ENCODE results near the gene ZCCHC10. TPM values are rescaled to one million over a fixed set of nuclear protein-coding genes. Genes with fewer than 3 reads are reported as not detected.
"Not testable (repeated sequence)": the region's sequence is repeated elsewhere in the genome, so short reads cannot be mapped to it uniquely, and the experiment has no call there.

The ZCCHC10 gene
- polyA plus RNA-seq, 3 donors from 2014 or later, result 44.4 to 47.6 (median 44.5) TPM

- not testable (repeated sequence) for DNase-seq; H3K4me3 Mint-ChIP-seq; H3K36me3 Mint-ChIP-seq; H3K4me1 Mint-ChIP-seq; H3K27me3 Mint-ChIP-seq (ENCODE audit: low read depth in 3 of 3); H3K9me3 Mint-ChIP-seq; H3K27ac Mint-ChIP-seq
Measured at GRCh38 chr5:132982971-132983370, 43.4 kb downstream of the ZCCHC10 start.

- Mint-ChIP-seq H3K27ac (no peak overlapping the region), H3K4me3 (no peak overlapping the region), H3K36me3 (peaks cover 0 to 4% (median 0%) of the 10 kb centered on the region in 3 donors), H3K9me3 (no peaks in the 10 kb centered on the region), H3K27me3 (ENCODE audit: low read depth in 3 of 3) (peaks cover 0 to 1% (median 0%) of the 10 kb centered on the region in 3 donors), H3K4me1 (no peaks in the 10 kb centered on the region)
- DNase-seq, result no peak
Measured at GRCh38 chr5:132981288-132981687, 45.1 kb downstream of the ZCCHC10 start.

GRCh38 chr5:132979976-132980375 lies 46.4 kb downstream of the ZCCHC10 start:
- no peak for DNase-seq
- Mint-ChIP-seq H3K27ac (peak overlapping the region in 1 of 6 donors; percentile 21), H3K4me3 (no peak overlapping the region), H3K27me3 (ENCODE audit: low read depth in 3 of 3) (peaks cover 0 to 1% (median 0%) of the 10 kb centered on the region in 3 donors), H3K4me1 (no peaks in the 10 kb centered on the region), H3K36me3 (peaks cover 0 to 4% (median 0%) of the 10 kb centered on the region in 3 donors), H3K9me3 (no peaks in the 10 kb centered on the region)

- peaks cover 0 to 4% (median 0%) of the 10 kb centered on the region in 3 donors for H3K36me3 Mint-ChIP-seq
- no peak overlapping the region for H3K4me3 Mint-ChIP-seq
- no peak for DNase-seq
- no peaks in the 10 kb centered on the region for H3K4me1 Mint-ChIP-seq
- peaks cover 0 to 1% (median 0%) of the 10 kb centered on the region in 3 donors for H3K27me3 Mint-ChIP-seq (ENCODE audit: low read depth in 3 of 3)
- peak overlapping the region in 1 of 6 donors; percentile 40 for H3K27ac Mint-ChIP-seq
- no peaks in the 10 kb centered on the region for H3K9me3 Mint-ChIP-seq
Measured at GRCh38 chr5:132979367-132979940, 46.9 kb downstream of the ZCCHC10 start.

GRCh38 chr5:132976852-132977251 lies 49.5 kb downstream of the ZCCHC10 start:
- no peak for DNase-seq
- Mint-ChIP-seq H3K4me3 (no peak overlapping the region), H3K4me1 (no peaks in the 10 kb centered on the region), H3K36me3 (peaks cover 0 to 4% (median 0%) of the 10 kb centered on the region in 3 donors), H3K27ac (no peak overlapping the region), H3K27me3 (ENCODE audit: low read depth in 3 of 3) (peaks cover 0 to 1% (median 1%) of the 10 kb centered on the region in 3 donors), H3K9me3 (no peaks in the 10 kb centered on the region)

- not testable (repeated sequence) for DNase-seq; H3K4me3 Mint-ChIP-seq; H3K36me3 Mint-ChIP-seq; H3K27me3 Mint-ChIP-seq (ENCODE audit: low read depth in 3 of 3); H3K4me1 Mint-ChIP-seq; H3K27ac Mint-ChIP-seq; H3K9me3 Mint-ChIP-seq
Measured at GRCh38 chr5:132972436-132972828, 53.9 kb downstream of the ZCCHC10 start.

- DNase-seq, result no peak
- no peaks in the 10 kb centered on the region for H3K4me1 Mint-ChIP-seq
- peaks cover 0 to 3% (median 0%) of the 10 kb centered on the region in 3 donors for H3K27me3 Mint-ChIP-seq (ENCODE audit: low read depth in 3 of 3)
- H3K9me3 Mint-ChIP-seq, result no peaks in the 10 kb centered on the region
- peaks cover 0 to under 1% (median 0%) of the 10 kb centered on the region in 3 donors for H3K36me3 Mint-ChIP-seq
- H3K4me3 Mint-ChIP-seq, result no peak overlapping the region
- H3K27ac Mint-ChIP-seq, result no peak overlapping the region
Measured at GRCh38 chr5:132971483-132972435, 54.6 kb downstream of the ZCCHC10 start.

GRCh38 chr5:132965120-132965519 lies 61.2 kb downstream of the ZCCHC10 start:
- H3K4me1 Mint-ChIP-seq, result peaks cover 32 to 36% of the 10 kb centered on the region in 2 donors
- no peaks in the 10 kb centered on the region for H3K36me3 Mint-ChIP-seq
- peak overlapping the region in 5 of 6 donors; percentile 45 to 96 (median 60) for H3K27ac Mint-ChIP-seq
- H3K4me3 Mint-ChIP-seq, result peak overlapping the region in 1 of 5 donors; percentile 32
- H3K9me3 Mint-ChIP-seq, result no peaks in the 10 kb centered on the region
- H3K27me3 Mint-ChIP-seq (ENCODE audit: low read depth in 3 of 3), result peaks cover 3 to 15% (median 7%) of the 10 kb centered on the region in 3 donors
- no peak for DNase-seq

- Mint-ChIP-seq H3K36me3 (no peaks in the 10 kb centered on the region), H3K4me1 (peaks cover 45 to 53% of the 10 kb centered on the region in 2 donors), H3K4me3 (peak within 1 kb of the TSS; percentile 96 to 100 (median 98)), H3K27me3 (ENCODE audit: low read depth in 3 of 3) (peaks cover 3 to 15% (median 7%) of the 10 kb centered on the region in 3 donors), H3K9me3 (no peaks in the 10 kb centered on the region), H3K27ac (peak within 1 kb of the TSS; percentile 96 to 99 (median 99))
- peak; percentile 93 to 94 (median 94) for DNase-seq
Measured at GRCh38 chr5:132963171-132964104, 62.9 kb downstream of the ZCCHC10 start, which contains the start of gene AFF4. Gene AFF4 (minus strand): TSS chr5:132963634. CDS start chr5:132937189, 26,445 bp downstream.

GRCh38 chr5:132962429-132963021 lies 63.8 kb downstream of the ZCCHC10 start:
- Mint-ChIP-seq H3K9me3 (no peaks in the 10 kb centered on the region), H3K27ac (peak overlapping the region; percentile 96 to 99 (median 99)), H3K27me3 (ENCODE audit: low read depth in 3 of 3) (peaks cover 2 to 15% (median 7%) of the 10 kb centered on the region in 3 donors), H3K4me1 (peaks cover 50 to 61% of the 10 kb centered on the region in 2 donors), H3K4me3 (peak overlapping the region; percentile 96 to 100 (median 98)), H3K36me3 (no peaks in the 10 kb centered on the region)
- peak; percentile 22 to 32 (median 26) for DNase-seq

GRCh38 chr5:132961887-132962286 lies 64.5 kb downstream of the ZCCHC10 start:
- Mint-ChIP-seq H3K27me3 (ENCODE audit: low read depth in 3 of 3) (peaks cover 2 to 15% (median 7%) of the 10 kb centered on the region in 3 donors), H3K4me3 (peak overlapping the region; percentile 96 to 100 (median 98)), H3K27ac (peak overlapping the region; percentile 96 to 99 (median 99)), H3K36me3 (no peaks in the 10 kb centered on the region), H3K4me1 (peaks cover 50 to 63% of the 10 kb centered on the region in 2 donors), H3K9me3 (no peaks in the 10 kb centered on the region)
- no peak for DNase-seq

- H3K27me3 Mint-ChIP-seq (ENCODE audit: low read depth in 3 of 3), result peaks cover 2 to 15% (median 7%) of the 10 kb centered on the region in 3 donors
- not testable (repeated sequence) for H3K36me3 Mint-ChIP-seq, DNase-seq, H3K9me3 Mint-ChIP-seq
- H3K27ac Mint-ChIP-seq, result peak overlapping the region; percentile 58 to 99 (median 85)
- H3K4me1 Mint-ChIP-seq, result peaks cover 52 to 65% of the 10 kb centered on the region in 2 donors
- H3K4me3 Mint-ChIP-seq, result peak overlapping the region; percentile 96 to 100 (median 98)
Measured at GRCh38 chr5:132961123-132961815, 65.1 kb downstream of the ZCCHC10 start.

Measured in immature natural killer cell (primary cell).